ENCODE data around the gene CAMTA1.

CAMTA1 gene

DNA sequence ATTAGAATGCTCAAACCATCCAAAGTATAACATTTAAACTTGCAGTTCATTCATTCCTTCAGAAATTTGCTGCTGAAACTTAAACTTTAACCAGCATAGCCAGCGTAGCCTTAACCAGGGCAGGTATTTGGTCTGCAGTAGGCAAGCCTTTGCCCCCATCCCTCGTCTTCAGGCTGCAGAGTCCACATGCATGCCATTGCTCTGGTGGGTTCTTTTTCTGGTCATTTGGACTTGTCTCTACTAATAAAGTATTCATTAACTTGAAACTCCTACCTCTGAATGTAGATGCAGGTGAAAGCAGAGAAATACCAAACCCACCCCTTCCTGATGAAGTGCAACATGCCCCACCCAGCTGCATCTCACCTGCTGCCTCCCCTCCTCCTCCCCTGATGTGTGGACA is 100.2 kb downstream of the CAMTA1 start:
- H3K36me3 ChIP-seq = peaks cover 19% of the 10 kb centered on the region
- TF ChIP-seq Cebpa-rat (IDR thresholded peaks at IDR 0.05) = no peak
- peaks cover 6% of the 10 kb centered on the region for H3K4me1 ChIP-seq

DNA sequence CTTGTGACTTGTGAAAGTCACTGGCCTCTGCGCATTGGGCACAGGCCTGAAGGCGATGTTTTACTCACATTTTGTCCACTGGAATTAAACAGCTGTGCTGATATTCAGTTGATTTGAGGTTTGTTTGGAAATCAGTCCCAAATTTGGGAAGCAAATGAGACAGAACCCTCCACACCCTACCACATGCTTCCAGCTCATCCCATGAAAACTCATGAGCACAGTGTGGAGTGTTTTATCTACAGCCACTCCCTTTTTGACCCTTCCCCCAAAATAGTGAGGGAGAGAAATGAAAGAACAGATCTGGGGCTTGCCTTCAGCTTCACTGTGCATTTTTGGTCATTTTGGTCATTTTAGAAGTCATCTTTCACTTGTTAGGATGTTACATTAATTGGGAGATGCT is 101.3 kb downstream of the CAMTA1 start:
- H3K9me3 ChIP-seq = no peaks in the 10 kb centered on the region
- H4K20me1 ChIP-seq = peaks cover 9% of the 10 kb centered on the region; the same call in 1 of the 2 replicates
- no peak overlapping the region for H3K27ac ChIP-seq
- H3K9ac ChIP-seq = no peak overlapping the region
- peaks cover 13% of the 10 kb centered on the region for H3K36me3 ChIP-seq
- TF ChIP-seq Cebpa-rat (IDR thresholded peaks at IDR 0.05) = no peak
- H3K4me1 ChIP-seq = peaks cover 6% of the 10 kb centered on the region
- H3K4me2 ChIP-seq = no peak overlapping the region
- H3K4me3 ChIP-seq = no peak overlapping the region
- no peaks in the 10 kb centered on the region for H3K27me3 ChIP-seq

More for the DNA sequence above, 100.2 kb downstream of the CAMTA1 start:
- Histone ChIP-seq H3K9me3 (no peaks in the 10 kb centered on the region), H3K4me2 (no peak overlapping the region), H3K27ac (no peak overlapping the region), H3K27me3 (no peaks in the 10 kb centered on the region), H3K9ac (no peak overlapping the region), H3K4me3 (no peak overlapping the region), H4K20me1 (peaks cover 9% of the 10 kb centered on the region; the same call in 1 of the 2 replicates)

DNA sequence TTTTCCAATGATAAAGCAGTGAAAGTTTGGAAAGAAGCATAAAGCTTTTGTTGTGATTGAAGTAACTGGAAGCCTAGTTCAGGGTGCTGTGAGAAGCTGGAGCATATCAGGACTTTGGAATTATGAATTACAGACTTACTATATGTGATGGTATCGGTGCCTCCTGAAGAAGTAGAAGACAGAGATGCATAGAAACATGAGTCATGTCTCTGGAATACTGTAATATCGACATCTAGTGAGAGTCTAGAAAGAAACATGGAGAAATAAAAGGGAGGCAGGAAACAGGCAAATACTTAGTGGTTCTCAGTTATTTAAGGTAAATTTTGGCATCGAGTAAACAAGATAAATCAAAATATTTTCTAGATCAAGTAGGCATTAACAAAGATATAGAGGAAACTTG is 103.0 kb downstream of the CAMTA1 start:
- no peak for TF ChIP-seq Cebpa-rat (IDR thresholded peaks at IDR 0.05)
- Histone ChIP-seq H3K4me3 (no peak overlapping the region), H4K20me1 (peaks cover 9% of the 10 kb centered on the region; the same call in 1 of the 2 replicates), H3K36me3 (peaks cover 13% of the 10 kb centered on the region), H3K4me2 (no peak overlapping the region), H3K4me1 (peaks cover 6% of the 10 kb centered on the region), H3K9me3 (no peaks in the 10 kb centered on the region), H3K27me3 (no peaks in the 10 kb centered on the region), H3K9ac (no peak overlapping the region), H3K27ac (no peak overlapping the region)

DNA sequence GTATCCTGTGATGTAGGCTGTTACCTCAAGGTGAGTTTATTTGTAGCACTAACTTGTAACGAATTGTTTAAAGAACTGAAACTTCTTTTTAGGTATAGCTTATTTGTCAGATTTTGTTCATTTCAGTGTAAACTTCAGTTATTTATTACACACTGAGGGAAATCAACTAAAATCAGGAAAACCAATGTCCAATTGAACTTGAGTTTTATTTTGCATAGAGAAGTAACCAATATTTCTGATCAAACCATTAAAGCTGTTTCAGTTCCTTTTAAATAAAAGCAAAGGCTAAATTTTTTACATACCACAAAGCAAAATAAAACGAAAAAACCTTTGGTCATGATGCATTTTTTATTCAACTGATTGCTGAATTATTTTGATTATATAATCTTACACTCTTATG is 103.6 kb downstream of the CAMTA1 start:
- Histone ChIP-seq H3K4me2 (no peak overlapping the region), H3K27me3 (no peaks in the 10 kb centered on the region), H3K4me3 (no peak overlapping the region), H4K20me1 (peaks cover 9% of the 10 kb centered on the region; the same call in 1 of the 2 replicates), H3K4me1 (peaks cover 6% of the 10 kb centered on the region), H3K27ac (no peak overlapping the region), H3K9me3 (no peaks in the 10 kb centered on the region), H3K36me3 (peaks cover 13% of the 10 kb centered on the region), H3K9ac (no peak overlapping the region)
- no peak for TF ChIP-seq Cebpa-rat (IDR thresholded peaks at IDR 0.05)

DNA sequence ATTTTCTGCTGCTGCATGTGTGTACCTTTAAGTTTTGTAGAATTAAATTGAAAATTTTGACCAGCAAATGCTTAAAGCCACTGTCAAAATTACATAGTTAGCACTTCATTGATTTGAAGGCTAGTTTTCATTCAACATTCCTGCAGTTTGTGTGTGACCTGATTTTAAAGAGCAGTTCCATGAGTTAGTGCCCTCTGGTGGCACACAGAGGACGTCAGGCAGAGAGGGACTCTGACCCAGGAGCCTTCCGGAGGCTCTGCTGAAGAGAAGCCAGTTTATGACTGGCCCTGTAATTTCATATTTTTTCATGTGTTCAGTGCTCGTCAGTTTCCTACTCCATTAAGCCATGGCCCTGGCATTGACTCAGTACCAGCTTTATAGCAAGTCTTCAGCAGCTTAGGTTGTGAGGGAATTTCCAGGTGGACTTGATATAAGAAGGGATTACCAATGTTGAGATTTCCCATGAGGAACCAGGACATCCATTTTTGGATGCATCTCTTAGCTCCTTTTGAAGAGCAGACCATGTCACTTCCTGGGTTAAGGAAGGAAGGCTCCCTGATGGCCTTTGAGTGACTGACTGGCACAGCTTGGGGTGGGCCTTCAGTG is 104.7 kb downstream of the CAMTA1 start:
- no peaks in the 10 kb centered on the region for H3K27me3 ChIP-seq
- H3K9ac ChIP-seq = no peak overlapping the region
- H3K4me1 ChIP-seq = peaks cover 6% of the 10 kb centered on the region
- no peak for TF ChIP-seq Cebpa-rat (IDR thresholded peaks at IDR 0.05)
- H3K4me2 ChIP-seq = no peak overlapping the region
- no peaks in the 10 kb centered on the region for H3K9me3 ChIP-seq
- H3K36me3 ChIP-seq = peaks cover 13% of the 10 kb centered on the region
- H3K27ac ChIP-seq = no peak overlapping the region
- H3K4me3 ChIP-seq = no peak overlapping the region
- peaks cover 9% of the 10 kb centered on the region; the same call in 1 of the 2 replicates for H4K20me1 ChIP-seq

DNA sequence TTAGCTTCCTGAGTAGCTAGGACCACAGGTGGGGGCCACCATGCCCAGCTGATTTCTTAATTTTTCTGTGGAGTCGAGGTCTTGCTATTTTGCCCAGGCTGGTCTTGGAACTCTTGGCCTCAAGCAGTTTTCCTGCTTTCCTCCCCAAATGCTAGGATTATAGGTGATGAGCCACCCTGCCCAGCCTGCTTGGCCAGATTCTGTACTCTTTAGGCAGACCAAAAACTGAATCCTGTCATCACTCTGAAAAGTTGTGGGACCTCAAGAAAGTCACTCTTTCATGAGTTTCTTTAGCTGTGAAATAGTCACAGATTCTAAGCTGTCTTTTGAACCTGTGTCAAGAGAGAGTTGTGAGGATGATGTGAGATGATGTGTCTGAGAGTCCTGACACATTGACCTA is 105.4 kb downstream of the CAMTA1 start:
- Histone ChIP-seq H3K4me3 (no peak overlapping the region), H3K9me3 (no peaks in the 10 kb centered on the region), H4K20me1 (peaks cover 9% of the 10 kb centered on the region; the same call in 1 of the 2 replicates), H3K4me1 (peaks cover 2% of the 10 kb centered on the region), H3K36me3 (peaks cover 13% of the 10 kb centered on the region), H3K27me3 (no peaks in the 10 kb centered on the region), H3K9ac (no peak overlapping the region), H3K4me2 (no peak overlapping the region), H3K27ac (no peak overlapping the region)
- no peak for TF ChIP-seq Cebpa-rat (IDR thresholded peaks at IDR 0.05)

DNA sequence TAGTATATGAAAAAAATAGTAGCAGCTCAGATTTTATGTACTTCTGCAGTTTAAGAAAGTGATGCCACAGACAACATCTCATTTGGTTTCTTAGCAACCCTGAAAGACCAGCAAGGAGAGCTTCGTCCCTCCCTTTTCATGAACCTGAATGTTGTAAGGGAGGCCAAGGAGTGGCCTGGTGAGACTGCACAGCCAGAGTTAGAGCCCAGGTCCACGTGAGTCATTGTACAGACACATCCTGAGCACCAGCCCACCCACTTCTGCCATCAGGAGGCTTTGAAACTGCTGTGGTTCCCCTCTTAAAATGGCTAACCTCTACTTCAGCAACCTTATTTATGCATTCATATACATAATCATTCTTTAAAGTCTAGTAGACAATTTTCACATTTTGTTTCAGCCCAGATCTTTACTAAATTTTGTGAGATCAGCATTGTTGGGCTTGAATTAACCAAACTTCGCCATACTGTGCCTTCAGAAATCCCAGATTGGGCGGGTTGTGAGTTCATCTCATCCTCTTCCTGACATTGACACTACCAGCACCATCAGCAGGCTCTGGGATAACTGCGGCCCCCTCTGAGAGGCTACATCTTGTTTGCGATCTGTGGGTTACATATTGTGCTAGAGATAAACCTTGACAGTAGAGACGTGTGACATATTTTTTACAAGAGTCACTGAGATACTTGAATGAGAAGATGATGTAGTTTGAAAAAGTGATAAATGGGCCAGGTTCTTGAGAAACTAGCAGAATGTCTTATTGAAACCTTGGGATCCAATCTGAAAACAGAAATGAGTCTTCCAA is 106.7 kb downstream of the CAMTA1 start:
- Histone ChIP-seq H3K36me3 (peaks cover 9% of the 10 kb centered on the region), H3K4me2 (no peak overlapping the region), H3K9ac (no peak overlapping the region), H3K27me3 (no peaks in the 10 kb centered on the region), H4K20me1 (peaks cover 7% of the 10 kb centered on the region; the same call in 1 of the 2 replicates), H3K27ac (no peak overlapping the region), H3K4me3 (no peak overlapping the region), H3K4me1 (no peaks in the 10 kb centered on the region), H3K9me3 (no peaks in the 10 kb centered on the region)
- no peak for TF ChIP-seq Cebpa-rat (IDR thresholded peaks at IDR 0.05)

DNA sequence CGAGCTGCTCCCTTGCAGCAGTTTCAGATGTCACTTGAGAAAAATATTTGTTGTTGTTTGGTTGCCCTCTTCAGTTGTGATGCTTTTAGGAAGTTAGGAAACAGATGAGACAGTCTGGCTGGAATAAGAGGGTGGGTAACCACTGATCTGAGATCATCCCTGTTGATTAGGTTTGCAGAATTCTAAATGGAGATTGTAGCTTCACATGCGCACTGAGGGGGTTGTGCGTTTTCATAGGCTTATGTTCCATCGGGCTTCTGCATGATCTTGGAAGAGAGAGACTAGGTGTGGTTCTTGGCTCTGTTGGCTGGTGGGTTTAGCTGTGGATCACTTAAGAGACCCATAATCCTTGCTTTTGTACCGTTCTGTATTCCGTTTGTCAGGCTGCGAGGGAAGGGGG is 108.1 kb downstream of the CAMTA1 start:
- Histone ChIP-seq H3K27ac (no peak overlapping the region), H3K27me3 (no peaks in the 10 kb centered on the region), H3K9ac (no peak overlapping the region), H3K4me3 (no peak overlapping the region), H3K9me3 (no peaks in the 10 kb centered on the region), H3K4me1 (no peaks in the 10 kb centered on the region), H3K36me3 (no peaks in the 10 kb centered on the region), H3K4me2 (no peak overlapping the region), H4K20me1 (no peaks in the 10 kb centered on the region)
- no peak for TF ChIP-seq Cebpa-rat (IDR thresholded peaks at IDR 0.05)

DNA sequence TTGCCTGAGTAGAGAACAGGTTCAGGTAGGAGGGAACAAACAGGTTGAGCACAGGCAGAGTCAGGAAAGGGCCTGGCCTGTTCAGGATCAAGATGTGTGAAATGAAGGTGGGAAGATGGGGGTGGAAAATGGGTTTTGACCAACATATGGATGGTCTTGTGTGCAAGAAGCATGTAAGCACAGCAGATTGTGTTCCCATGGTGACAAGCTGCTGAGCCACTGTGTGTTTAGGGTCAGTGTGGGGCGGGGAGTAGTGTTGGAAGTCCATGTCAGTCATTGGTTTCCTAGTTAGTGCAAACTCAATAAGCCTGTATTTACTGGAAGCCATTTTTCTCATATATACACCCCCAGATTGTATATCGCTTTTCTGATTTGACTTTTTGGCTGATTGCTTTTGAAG is 111.9 kb downstream of the CAMTA1 start:
- Histone ChIP-seq H3K4me3 (no peak overlapping the region), H3K4me1 (peaks cover 6% of the 10 kb centered on the region), H3K27me3 (no peaks in the 10 kb centered on the region), H3K27ac (no peak overlapping the region), H3K4me2 (no peak overlapping the region), H3K9me3 (no peaks in the 10 kb centered on the region), H3K9ac (no peak overlapping the region), H3K36me3 (no peaks in the 10 kb centered on the region), H4K20me1 (no peaks in the 10 kb centered on the region; the same call in 1 of the 2 replicates)
- TF ChIP-seq Cebpa-rat (IDR thresholded peaks at IDR 0.05) = no peak

DNA sequence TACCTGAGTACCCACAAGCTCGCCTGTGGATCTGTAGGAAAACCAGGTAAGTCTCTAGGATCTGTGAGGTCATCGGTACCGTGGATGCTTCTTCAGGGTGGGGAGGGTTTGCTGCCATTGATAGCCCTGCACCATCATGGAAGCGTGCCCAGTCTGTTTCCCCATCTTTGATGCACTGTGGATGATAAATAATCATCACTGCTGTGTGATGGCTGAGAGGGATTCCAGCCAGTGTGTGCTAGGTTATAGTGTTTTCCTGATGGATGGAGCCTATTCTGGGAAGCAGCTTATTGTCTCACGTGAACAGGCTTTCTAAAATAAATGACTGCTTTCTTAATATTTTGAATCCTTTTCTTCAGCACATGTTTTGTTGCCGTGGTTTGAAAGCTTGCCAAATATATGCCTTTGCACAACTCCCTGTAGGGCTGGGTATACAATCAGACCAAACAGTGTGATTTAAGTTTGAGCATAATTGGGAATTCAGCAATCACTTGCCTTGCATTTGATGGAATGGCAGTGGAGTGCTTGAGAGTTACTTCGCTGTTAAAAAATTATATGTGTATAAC is 113.8 kb downstream of the CAMTA1 start:
- no peaks in the 10 kb centered on the region for H3K9me3 ChIP-seq
- H3K4me3 ChIP-seq = no peak overlapping the region
- peaks cover 6% of the 10 kb centered on the region for H3K4me1 ChIP-seq
- no peaks in the 10 kb centered on the region for H3K36me3 ChIP-seq
- no peak overlapping the region for H3K27ac ChIP-seq
- no peak for TF ChIP-seq Cebpa-rat (IDR thresholded peaks at IDR 0.05)
- H3K9ac ChIP-seq = no peak overlapping the region
- H3K27me3 ChIP-seq = no peaks in the 10 kb centered on the region
- no peaks in the 10 kb centered on the region; the same call in 1 of the 2 replicates for H4K20me1 ChIP-seq
- H3K4me2 ChIP-seq = no peak overlapping the region
